Measurements from ENCODE around the gene NR5A2. TPM values are rescaled to one million over a fixed set of nuclear protein-coding genes. Genes with fewer than 3 reads are reported as not detected.

NR5A2 gene
- total RNA-seq, 1 experiment from 2014 or later, result 4.7 TPM

GRCh38 chr1:200021577-200022238 lies 5.8 kb upstream of the NR5A2 start:
- no peak overlapping the region for H2BK5ac ChIP-seq (ENCODE audit: insufficient read length, low read length)
- H3K27ac Mint-ChIP-seq, result no peak overlapping the region
- H3K9me3 ChIP-seq (ENCODE audit: control insufficient read depth, low read depth, low read length), result no peaks in the 10 kb centered on the region
- WGBS (ENCODE audit: extremely low coverage, insufficient read length, low lambda C conversion rate), result no CpG with 5 or more reads among the region's 1 CpG
- no peaks in the 10 kb centered on the region for H3K23me2 ChIP-seq (ENCODE audit: insufficient read length, low read depth, low read length, poor library complexity, severe bottlenecking)
- H3K4me3 Mint-ChIP-seq, result no peak overlapping the region
- no peak overlapping the region for H2BK12ac ChIP-seq (ENCODE audit: insufficient read length, low read depth, low read length)
- no peak overlapping the region for H2AK5ac ChIP-seq (ENCODE audit: insufficient read length, low read length)
- H3K9ac ChIP-seq (ENCODE audit: extremely low read depth, insufficient read length, low read length), result no peak overlapping the region
- no peaks in the 10 kb centered on the region for H3K4me1 ChIP-seq (ENCODE audit: insufficient read depth, low read length)
- no peak overlapping the region for H3K27ac ChIP-seq (ENCODE audit: insufficient read length, low read depth, low read length)
- no peak overlapping the region for H2BK120ac ChIP-seq (ENCODE audit: low read depth, low read length, poor library complexity, severe bottlenecking)
- no peaks in the 10 kb centered on the region for H3K27me3 Mint-ChIP-seq (ENCODE audit: low read depth)
- no peak overlapping the region for H3K56ac ChIP-seq (ENCODE audit: insufficient read length, low read depth, low read length)
- no peak overlapping the region for H3K4me2 ChIP-seq (ENCODE audit: insufficient read depth, insufficient read length, low read length)
- no peak overlapping the region for H2BK15ac ChIP-seq (ENCODE audit: low read depth, low read length)
- H4K20me1 ChIP-seq (ENCODE audit: control insufficient read depth, insufficient read depth, insufficient read length), result no peaks in the 10 kb centered on the region
- H4K8ac ChIP-seq (replicated peaks; ENCODE audit: insufficient read length, low read depth, low read length), result no peak overlapping the region
- no peak overlapping the region for H4K5ac ChIP-seq (ENCODE audit: insufficient read length, low read depth, low read length)
- no peak overlapping the region for H4K91ac ChIP-seq (ENCODE audit: insufficient read length, low read depth, low read length)
- H3K14ac ChIP-seq (ENCODE audit: insufficient read depth, low read length), result no peak overlapping the region
- no peak overlapping the region for H2AFZ ChIP-seq (ENCODE audit: low read length)
- H3K23ac ChIP-seq (ENCODE audit: insufficient read length, low read depth, low read length), result no peak overlapping the region
- no peaks in the 10 kb centered on the region for H3K79me1 ChIP-seq (ENCODE audit: insufficient read depth, low read depth, low read length, poor library complexity, severe bottlenecking)
- no peak for DNase-seq
- H3K18ac ChIP-seq (ENCODE audit: insufficient read length, low read depth, low read length), result no peak overlapping the region
- no peak overlapping the region for H2BK20ac ChIP-seq (ENCODE audit: low read depth, low read length, poor library complexity, severe bottlenecking)
- H3T11ph ChIP-seq (ENCODE audit: low read length), result no peak overlapping the region
- H3K27me3 ChIP-seq (ENCODE audit: insufficient read depth, low read length), result no peaks in the 10 kb centered on the region
- no peak for TF ChIP-seq CTCF (conservative IDR thresholded peaks at IDR 0.05)
- H3K4ac ChIP-seq (ENCODE audit: low read depth, low read length), result no peak overlapping the region
- no peaks in the 10 kb centered on the region for H3K9me3 Mint-ChIP-seq
- H3K79me2 ChIP-seq (ENCODE audit: insufficient read depth, low read length), result no peaks in the 10 kb centered on the region; the same call in 1 of the 2 replicates
- H3K4me1 Mint-ChIP-seq, result no peaks in the 10 kb centered on the region
- no peaks in the 10 kb centered on the region for H3K36me3 Mint-ChIP-seq (ENCODE audit: insufficient read depth in 1 of 3, low read depth in 3 of 3)

Measured in H9 (cell line).